Measurements from ENCODE around the gene SLC9A8.
"Not testable (repeated sequence)": the region's sequence is repeated elsewhere in the genome, so short reads cannot be mapped to it uniquely, and the experiment has no call there.

Gene SLC9A8, protein sequence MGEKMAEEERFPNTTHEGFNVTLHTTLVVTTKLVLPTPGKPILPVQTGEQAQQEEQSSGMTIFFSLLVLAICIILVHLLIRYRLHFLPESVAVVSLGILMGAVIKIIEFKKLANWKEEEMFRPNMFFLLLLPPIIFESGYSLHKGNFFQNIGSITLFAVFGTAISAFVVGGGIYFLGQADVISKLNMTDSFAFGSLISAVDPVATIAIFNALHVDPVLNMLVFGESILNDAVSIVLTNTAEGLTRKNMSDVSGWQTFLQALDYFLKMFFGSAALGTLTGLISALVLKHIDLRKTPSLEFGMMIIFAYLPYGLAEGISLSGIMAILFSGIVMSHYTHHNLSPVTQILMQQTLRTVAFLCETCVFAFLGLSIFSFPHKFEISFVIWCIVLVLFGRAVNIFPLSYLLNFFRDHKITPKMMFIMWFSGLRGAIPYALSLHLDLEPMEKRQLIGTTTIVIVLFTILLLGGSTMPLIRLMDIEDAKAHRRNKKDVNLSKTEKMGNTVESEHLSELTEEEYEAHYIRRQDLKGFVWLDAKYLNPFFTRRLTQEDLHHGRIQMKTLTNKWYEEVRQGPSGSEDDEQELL

DNA sequence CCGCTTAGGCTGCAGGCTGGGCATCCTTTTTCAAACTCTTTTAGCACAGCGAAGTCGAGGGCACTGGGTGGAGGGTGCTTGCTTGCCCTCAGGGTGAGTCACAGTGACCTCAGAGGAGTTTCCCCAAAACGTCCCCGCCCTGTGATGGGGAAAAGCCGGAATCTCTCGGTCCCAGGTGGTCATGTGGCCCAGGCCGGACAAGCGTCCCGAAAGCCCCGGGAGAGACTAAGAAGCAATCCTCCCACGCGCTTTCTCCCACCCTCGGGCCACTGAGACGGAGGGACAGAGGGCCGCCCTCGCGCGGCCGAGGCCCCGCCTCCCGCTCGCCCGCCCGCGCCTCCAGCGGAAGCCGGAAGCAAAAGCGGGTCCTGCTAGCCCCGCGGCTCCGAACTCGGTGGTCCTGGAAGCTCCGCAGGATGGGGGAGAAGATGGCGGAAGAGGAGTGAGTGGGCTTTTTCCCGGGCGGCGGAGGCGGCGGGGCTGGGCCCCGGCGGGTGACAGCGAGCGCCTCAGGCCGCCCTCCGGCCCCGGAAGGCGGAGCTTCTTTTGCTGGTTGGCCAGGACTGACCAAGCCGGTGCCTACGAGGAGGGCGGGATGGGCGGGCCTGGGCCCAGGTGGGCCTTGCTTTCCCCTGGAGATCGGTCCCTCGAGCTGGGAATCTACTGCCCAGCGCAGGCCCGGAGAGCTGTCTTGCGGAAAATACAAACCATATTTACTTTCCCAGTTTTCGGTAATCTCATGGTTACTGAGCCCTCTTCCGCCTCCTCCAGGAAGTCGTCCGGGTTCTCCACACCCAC, at the start of gene SLC9A8:
Gene SLC9A8, plus strand, starts transcription at position 322 of the 798 bp plus-strand sequence. Its CDS starts 95 bp downstream, at position 417.
- in situ Hi-C loops (cut with MboI; ENCODE audit: low sequenced_read_pairs) = no loop called here

DNA sequence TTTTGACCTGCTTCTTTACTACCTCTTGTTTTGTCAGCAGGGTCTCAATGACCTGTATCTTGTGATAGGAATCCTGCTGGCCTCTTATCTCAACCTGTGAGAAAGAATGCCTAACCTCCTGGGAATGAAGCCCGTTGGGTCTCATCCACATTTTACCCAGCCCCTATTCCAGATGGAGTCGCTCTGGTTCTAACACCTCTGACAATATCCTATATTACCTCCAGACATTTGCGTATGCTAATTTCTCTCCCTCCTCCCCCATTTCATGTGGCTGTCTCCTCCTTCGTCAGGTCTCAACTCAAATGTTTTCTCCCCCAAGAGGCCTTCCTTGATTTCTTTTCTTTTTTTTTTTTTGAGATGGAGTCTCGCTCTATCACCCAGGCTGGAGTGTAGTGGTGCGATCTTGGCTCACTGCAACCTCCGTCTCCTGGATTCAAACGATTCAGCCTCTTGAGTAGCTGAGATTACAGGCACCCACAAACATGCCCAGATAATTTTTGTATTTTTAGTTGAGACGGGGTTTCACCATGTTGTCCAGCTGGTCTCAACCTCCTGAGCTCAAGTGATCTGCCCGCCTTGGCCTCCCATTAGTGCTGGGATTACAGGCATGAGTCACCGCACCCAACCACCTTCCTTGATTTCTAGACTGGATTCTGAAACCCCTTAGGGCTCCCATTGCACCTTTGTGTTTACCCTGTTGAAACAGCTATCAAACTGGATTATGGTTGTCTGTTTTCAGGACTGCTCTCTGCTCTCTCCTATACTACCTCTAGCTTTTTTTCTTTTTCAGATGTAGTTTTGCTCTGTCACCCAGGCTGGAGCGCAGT, 49.5 kb upstream of the SLC9A8 start:
- in situ Hi-C loops (cut with MboI; ENCODE audit: low sequenced_read_pairs) = no loop called here

DNA sequence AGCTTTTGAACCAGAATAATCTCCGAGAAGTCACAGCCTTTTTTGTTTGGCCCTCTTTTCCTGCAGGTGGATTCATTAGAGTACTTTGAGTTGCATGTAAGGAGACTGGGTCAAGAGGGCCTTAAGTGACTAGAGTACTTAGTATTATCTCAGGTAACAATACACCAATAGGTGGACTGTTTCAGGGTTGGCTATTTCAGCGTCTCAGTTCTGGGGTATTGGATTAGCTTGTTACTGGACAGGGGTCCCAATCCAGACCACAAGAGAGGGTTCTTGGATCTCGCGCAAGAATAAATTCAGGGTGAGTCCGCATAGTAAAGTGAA, 47.3 kb upstream of the SLC9A8 start:
- in situ Hi-C loops (cut with MboI; ENCODE audit: low sequenced_read_pairs) = no loop called here

DNA sequence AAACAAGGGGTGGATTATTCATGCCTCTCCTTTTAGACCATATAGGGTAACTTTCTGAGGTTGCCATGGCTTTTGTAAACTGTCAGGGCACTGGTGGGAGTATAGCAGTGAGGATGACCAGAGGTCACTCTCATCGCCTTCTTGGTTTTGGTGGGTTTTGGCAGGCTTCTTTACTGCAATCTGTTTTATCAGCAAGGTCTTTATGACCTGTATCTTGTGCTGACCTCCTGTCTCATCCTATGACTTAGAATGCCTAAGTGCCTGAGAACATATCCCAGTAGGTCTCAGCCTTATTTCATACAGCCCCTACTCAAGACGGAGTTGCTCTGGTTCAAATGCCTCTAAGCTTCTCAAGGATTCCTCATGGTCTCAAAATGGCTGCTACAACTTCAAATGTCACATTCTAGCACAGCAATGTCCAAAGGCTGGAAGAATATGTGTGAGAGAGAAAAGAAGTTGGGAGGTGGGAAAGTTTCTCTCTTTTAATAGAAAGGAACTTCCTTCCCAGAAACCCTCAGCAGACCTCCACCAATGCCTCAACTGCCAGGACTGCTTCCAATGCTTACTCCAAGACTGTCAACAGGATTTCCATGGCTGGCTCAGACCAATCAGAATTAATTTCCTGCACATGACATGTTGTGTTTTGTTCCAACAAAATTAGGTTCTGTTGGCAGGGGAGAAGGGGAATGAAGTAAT, 46.6 kb upstream of the SLC9A8 start:
- in situ Hi-C loops (cut with MboI; ENCODE audit: low sequenced_read_pairs) = no loop called here

DNA sequence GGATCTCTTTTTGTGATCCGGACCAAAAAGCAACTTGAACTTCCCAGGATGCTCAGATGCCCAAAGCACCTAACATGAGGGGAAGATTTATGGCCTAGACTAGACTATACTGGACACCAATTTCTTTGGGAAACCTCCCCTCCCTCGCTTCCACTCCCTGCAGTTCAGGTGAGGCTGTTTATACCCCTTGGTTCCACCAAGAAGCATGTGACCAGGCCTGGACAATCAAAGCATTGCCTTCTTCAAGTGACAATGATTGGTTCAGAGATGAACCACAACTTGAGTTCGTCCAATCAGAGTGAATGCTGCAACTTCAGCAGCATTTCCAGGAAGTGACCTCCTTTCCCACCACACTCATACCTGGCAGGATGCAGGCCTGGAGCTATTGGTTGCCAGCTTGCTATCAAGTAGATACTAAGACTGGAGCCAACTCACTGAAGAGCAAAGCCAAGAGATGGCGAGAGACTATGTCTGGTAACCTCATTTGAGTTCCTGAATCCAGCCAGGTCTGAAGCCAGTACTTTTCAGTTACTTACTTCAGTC, 45.6 kb upstream of the SLC9A8 start:
- in situ Hi-C loops (cut with MboI; ENCODE audit: low sequenced_read_pairs) = no loop called here

DNA sequence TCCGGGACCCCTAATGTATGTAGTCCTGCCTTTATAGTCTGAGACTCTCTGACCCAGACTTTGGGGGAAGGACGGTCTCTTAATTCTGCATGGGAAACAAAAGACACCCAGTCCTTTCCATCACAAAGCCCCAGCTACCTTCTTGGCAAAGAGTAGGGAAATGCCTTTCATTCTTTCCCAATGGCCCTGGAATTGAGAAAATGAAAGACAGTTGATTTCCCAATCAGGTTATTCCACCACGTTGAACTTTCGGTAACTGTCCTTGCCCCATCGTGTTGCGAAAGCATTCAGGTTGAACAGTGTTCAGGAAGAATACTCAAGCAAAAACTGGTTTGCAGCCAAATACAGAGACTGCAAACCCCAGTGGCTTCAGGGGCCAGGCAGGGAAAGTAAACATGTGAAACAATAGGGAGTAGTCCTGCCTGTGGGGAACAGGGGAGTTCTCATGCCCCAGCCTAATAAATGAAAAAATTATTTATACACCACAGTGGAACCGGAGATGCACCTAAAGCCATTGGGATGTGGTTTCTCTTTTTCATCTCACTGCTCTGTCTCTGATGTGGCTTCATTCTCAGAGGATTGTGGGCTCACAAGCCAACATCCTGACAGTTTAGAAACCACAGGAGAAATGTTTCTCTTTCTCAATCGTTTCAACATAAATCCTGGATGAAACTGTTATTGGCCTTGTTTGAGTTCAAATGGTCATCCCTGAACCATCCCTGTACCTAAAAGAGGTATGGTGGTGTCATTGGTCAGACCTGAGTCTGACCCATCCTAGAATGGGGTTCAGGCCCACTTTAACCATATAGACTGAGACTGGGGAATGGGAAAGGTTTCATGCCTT, 44.2 kb upstream of the SLC9A8 start:
- in situ Hi-C loops (cut with MboI; ENCODE audit: low sequenced_read_pairs) = no loop called here

DNA sequence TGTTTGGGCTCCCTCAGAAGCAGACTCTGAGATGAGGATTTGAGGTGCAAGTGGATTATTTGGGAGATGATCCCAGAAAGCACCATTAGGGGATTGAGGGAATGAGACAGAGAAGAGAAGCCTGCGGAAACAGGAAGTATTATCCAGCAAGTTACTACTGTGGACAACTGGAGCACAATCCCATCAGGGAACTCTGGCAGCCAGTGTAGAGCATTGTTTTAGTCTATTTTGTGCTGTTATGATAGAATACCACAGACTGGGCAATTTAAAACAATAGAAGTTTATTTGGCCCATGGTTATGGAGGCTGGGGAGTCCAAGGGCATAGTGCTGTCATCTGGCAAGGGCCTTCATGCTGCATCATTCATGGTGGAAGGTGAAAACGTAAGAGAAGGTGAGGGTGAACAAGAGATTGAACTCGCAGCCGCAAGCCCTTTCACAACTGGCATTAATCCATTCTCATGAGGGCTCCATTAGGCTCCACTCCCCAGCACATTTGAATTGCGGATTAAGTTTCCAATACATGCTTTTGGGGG, 43.5 kb upstream of the SLC9A8 start:
- in situ Hi-C loops (cut with MboI; ENCODE audit: low sequenced_read_pairs) = no loop called here

DNA sequence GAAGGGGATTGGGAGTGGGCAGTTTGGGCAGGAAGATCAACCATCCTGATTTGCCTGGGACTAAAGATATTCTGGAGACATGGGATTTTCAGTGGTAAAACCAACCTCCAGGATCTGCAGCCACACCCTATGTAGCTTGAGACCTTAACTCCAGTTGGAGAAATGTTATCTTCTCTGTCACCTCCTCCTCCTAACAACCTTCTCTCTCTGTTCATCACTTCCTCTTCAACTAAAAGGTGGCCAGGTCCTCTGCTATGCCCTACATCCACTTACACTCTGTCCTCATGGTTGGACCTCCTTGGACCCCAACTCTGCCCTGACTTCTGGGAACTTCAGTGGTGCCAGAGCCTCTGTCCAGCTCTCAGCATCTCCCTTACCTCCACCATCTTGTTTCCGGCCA, 42.0 kb upstream of the SLC9A8 start:
- in situ Hi-C loops (cut with MboI; ENCODE audit: low sequenced_read_pairs) = no loop called here

DNA sequence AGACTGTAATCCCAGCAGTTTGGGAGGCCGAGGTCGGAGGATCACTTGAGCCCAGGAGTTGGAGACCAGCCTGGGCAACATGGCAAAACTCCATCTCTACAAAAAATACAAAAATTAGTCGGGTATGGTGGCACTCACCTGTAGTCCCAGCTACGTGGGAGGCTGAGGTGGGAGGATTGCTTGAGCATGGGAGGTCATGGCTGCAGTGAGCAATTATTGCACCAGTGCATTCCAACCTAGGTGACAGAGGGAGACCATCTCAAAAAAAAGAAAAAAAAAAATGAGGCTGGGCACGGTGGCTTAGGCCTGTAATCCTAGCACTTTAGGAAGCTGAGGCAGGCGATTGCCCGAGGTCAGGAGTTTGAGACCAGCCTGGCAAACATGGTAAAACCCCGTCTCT, 38.4 kb upstream of the SLC9A8 start:
- in situ Hi-C loops (cut with MboI; ENCODE audit: low sequenced_read_pairs) = not testable (repeated sequence)

DNA sequence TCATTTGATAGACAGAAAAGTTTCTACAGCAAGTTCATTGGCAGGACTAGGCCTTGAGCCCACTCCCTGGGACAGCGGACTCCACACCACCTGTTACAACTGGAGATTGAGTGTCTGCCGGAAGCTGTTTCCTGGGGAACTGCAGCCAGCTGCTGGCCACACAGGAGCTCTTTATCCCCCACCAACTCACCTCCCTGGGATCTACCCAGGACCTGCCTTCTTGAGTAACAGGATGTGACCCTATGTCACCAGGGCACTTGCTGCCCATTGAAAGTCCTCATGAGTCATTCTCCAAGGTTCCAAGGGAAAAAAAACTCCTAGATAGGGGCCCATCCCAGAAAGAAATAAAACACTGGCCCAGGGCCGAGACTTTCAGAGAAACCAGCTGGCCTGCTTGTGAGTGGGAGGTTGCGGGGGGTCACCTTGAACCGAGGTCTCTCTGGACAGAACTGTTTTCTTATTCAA, 37.4 kb upstream of the SLC9A8 start:
- in situ Hi-C loops (cut with MboI; ENCODE audit: low sequenced_read_pairs) = no loop called here

DNA sequence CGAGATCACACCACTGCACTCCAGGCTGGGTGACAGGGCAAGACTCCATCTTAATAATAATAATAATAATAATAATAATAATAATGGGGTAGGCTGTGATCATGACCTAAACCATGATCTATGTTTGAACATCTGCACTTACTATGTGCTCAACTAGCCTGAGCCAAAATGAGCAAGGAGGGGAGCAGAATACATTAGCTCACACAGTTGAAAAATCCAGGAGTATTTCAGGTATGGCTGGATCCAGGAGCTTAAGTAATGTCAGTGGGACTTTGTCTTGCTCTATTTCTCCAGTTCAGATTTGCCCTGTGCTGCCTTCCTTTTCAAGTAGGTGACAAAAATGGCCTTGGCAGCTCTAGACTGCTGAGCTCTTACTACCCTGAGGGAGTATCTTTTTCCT, 32.7 kb upstream of the SLC9A8 start:
- in situ Hi-C loops (cut with MboI; ENCODE audit: low sequenced_read_pairs) = no loop called here

DNA sequence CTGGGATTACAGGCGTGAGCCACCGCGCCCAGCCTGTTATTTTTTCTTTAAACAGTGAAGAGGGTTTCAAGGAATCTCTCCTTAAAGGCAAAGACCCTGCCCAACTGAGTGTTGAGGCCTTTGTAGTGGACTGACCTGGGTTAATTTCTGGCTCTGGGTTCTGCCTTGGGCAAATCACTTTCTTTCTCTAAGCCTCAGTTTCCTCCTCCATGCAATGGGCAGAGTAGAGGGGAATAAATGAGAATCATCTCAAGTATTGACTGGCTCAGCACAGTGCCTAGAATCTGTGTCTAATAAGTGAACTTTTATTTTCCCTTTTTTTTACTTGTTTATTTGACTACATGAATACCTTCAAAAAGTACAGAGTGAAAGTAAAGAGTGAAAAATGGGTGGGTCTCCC, 31.0 kb upstream of the SLC9A8 start:
- in situ Hi-C loops (cut with MboI; ENCODE audit: low sequenced_read_pairs) = no loop called here

DNA sequence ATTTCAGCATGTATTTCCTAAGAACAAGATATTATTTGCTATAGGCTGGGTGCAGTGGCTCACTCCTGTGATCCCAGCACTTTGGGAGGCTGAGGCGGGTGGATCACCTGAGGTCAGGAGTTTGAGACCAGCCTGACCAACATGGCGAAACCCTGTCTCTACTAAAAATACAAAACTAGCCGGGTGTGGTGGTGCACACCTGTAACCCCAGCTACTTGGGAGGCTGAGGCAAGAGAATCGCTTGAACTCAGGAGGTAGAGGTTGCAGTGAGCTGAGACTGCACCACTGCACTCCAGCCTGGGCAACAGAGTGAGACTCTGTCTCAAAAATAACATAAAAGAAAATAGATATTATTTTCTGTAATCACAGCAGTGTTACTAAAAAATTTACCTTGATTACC, 30.2 kb upstream of the SLC9A8 start:
- in situ Hi-C loops (cut with MboI; ENCODE audit: low sequenced_read_pairs) = not testable (repeated sequence)

DNA sequence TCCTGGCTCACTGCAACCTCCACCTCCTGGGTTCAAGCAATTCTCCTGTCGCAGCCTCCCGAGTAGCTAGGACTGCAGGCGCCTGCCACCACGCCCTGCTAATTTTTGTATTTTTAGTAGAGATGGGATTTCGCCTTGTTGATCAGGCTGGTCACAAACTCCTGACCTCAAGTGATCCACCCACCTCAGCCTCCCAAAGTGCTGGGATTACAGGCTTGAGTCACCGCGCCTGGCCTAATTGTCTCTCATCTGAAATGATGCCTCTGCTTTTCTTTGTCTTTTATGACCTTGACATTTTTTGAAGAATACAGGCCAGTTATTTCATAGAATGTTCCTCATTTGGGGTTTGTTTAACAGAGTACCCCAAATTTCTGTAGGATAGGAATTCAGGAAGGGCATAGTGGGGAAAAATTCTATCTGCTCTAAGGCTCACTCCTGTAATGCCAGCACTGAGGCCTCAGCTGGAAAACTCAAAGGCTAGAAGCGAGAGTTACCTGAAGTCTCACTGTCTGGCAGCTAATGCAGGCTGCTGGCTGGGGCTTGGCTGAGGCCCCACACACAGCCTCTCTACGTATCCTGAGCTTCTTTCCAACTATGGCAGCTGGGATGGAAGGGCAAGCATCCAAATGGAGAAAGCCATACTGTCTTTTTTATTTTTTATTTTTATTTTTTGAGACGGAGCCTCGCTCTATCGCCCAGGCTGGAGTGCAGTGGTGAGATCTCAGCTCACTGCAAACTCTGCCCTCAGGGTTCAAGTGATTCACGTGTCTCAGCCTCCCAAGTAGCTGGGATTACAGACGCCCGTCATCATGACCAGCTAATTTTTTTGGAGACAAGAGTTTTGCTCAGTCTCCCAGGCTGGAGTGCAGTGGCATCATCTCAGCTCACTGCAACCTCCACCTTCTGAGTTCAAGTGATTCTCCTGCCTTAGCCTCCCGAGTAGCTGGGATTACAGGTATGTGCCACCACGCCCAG, 29.3 kb upstream of the SLC9A8 start:
- in situ Hi-C loops (cut with MboI; ENCODE audit: low sequenced_read_pairs) = not testable (repeated sequence)

DNA sequence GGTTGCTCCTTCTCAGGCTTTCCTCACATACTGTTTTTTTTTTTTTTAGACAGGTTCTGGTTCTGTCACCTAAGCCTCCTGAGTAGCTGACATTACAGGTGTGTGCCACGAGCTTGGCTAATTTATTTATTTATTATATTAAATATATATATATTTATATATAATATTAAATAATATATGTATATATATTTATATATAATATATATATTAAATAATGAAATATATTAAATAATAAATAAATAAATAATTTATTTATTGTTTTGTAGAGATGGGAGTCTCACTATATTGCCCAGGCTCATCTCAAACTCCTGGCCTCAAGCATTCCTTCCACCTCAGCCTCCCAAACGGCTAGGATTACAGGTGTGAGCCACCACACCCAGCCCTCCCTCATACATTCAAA, 28.3 kb upstream of the SLC9A8 start:
- in situ Hi-C loops (cut with MboI; ENCODE audit: low sequenced_read_pairs) = no loop called here

DNA sequence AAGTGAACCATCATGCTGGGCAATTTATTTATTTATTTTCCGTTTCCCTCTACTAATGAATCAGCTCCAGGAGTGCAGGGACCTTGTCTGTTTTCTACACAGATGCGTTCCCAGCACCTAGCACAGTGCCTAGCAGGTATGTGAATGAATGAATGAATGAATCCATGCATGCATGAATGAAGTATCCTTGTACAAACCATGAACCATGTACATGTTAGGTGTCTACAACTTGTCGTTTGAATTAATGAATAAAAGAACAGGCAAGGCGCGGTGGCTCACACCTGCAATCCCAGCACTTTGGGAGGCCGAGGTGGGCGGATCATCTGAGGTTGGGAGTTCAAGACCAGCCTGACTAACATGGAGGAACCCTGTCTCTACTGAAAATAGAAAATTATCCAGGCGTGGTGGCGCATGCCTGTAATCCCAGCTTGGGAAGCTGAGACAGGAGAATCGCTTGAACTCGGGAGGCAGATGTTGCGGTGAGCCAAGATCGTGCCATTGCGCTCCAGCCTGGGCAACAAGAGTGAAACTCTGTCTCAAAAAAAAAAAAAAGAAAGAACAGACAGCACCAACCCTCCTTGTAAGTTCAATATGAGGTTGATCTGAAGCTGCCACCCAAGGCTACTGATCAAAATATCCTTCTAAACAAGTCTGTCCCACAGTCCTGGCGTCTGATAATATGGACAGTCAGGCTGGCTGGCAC, 27.3 kb upstream of the SLC9A8 start:
- in situ Hi-C loops (cut with MboI; ENCODE audit: low sequenced_read_pairs) = no loop called here

DNA sequence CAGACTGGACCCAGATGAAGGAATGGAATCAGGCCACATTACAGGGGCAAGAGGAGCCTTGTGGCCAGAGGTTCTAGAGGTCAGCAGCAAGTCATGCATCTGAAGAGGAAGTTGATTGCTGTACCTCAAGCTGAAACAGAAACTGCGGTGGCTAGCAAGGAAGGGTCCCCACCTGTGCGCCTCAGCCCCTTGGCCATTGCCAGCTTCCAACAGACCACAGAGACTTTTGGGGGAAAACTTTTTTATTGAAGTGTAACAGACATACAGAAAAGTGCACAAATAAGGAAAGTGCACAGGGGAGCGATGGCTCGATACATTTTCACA, 26.8 kb upstream of the SLC9A8 start:
- in situ Hi-C loops (cut with MboI; ENCODE audit: low sequenced_read_pairs) = no loop called here
